Measurements from ENCODE around the gene PALM. TPM values are rescaled to one million over a fixed set of nuclear protein-coding genes. Genes with fewer than 3 reads are reported as not detected.

Gene PALM
- total and polyA plus RNA-seq, 2 experiments from 2014 or later, result 23.0 to 105 TPM

- Histone ChIP-seq H3K27me3 (no peaks in the 10 kb centered on the region), H3K9me3 (ENCODE audit: low read depth) (no peaks in the 10 kb centered on the region), H3K27ac (no peak overlapping the region), H3K36me3 (no peaks in the 10 kb centered on the region), H3K4me3 (no peak overlapping the region), H3K4me1 (ENCODE audit: low read depth) (no peaks in the 10 kb centered on the region)
- TF ChIP-seq CTCF (IDR thresholded peaks at IDR 0.05; ENCODE audit: low read depth, low read length), result no peak
- DNase-seq (ENCODE audit: low read depth in 1 of 2, low spot score in 1 of 2), result no peak
Observed at GRCh38 chr19:719636-720344, 11.1 kb downstream of the PALM start.

GRCh38 chr19:720345-721160 lies 11.8 kb downstream of the PALM start:
- no peak for DNase-seq (ENCODE audit: low read depth in 1 of 2, low spot score in 1 of 2)
- Histone ChIP-seq H3K4me1 (ENCODE audit: low read depth) (no peaks in the 10 kb centered on the region), H3K27ac (no peak overlapping the region), H3K9me3 (ENCODE audit: low read depth) (no peaks in the 10 kb centered on the region), H3K4me3 (no peak overlapping the region), H3K36me3 (no peaks in the 10 kb centered on the region), H3K27me3 (no peaks in the 10 kb centered on the region)
- no peak for TF ChIP-seq CTCF (IDR thresholded peaks at IDR 0.05; ENCODE audit: low read depth, low read length)

- Histone ChIP-seq H3K36me3 (no peaks in the 10 kb centered on the region), H3K4me3 (no peak overlapping the region), H3K27me3 (no peaks in the 10 kb centered on the region), H3K4me1 (ENCODE audit: low read depth) (no peaks in the 10 kb centered on the region), H3K27ac (no peak overlapping the region), H3K9me3 (ENCODE audit: low read depth) (no peaks in the 10 kb centered on the region)
- no peak for TF ChIP-seq CTCF (IDR thresholded peaks at IDR 0.05; ENCODE audit: low read depth, low read length)
- no peak for DNase-seq (ENCODE audit: low read depth in 1 of 2, low spot score in 1 of 2)
Observed at GRCh38 chr19:722553-723101, 13.9 kb downstream of the PALM start.

- Histone ChIP-seq H3K27ac (no peak overlapping the region), H3K4me1 (ENCODE audit: low read depth) (no peaks in the 10 kb centered on the region), H3K9me3 (ENCODE audit: low read depth) (no peaks in the 10 kb centered on the region), H3K36me3 (no peaks in the 10 kb centered on the region), H3K4me3 (no peak overlapping the region), H3K27me3 (no peaks in the 10 kb centered on the region)
- TF ChIP-seq CTCF (IDR thresholded peaks at IDR 0.05; ENCODE audit: low read depth, low read length), result no peak
- no peak for DNase-seq (ENCODE audit: low read depth in 1 of 2, low spot score in 1 of 2)
Observed at GRCh38 chr19:723247-723646, 14.5 kb downstream of the PALM start.

GRCh38 chr19:723714-724113 lies 15.0 kb downstream of the PALM start:
- H3K9me3 ChIP-seq (ENCODE audit: low read depth), result no peaks in the 10 kb centered on the region
- no peak overlapping the region for H3K27ac ChIP-seq
- no peaks in the 10 kb centered on the region for H3K36me3 ChIP-seq
- no peak overlapping the region for H3K4me3 ChIP-seq
- no peak for DNase-seq (ENCODE audit: low read depth in 1 of 2, low spot score in 1 of 2)
- no peaks in the 10 kb centered on the region for H3K27me3 ChIP-seq
- no peak for TF ChIP-seq CTCF (IDR thresholded peaks at IDR 0.05; ENCODE audit: low read depth, low read length)
- H3K4me1 ChIP-seq (ENCODE audit: low read depth), result no peaks in the 10 kb centered on the region
